ENCODE results near the gene FMNL2.

DNA sequence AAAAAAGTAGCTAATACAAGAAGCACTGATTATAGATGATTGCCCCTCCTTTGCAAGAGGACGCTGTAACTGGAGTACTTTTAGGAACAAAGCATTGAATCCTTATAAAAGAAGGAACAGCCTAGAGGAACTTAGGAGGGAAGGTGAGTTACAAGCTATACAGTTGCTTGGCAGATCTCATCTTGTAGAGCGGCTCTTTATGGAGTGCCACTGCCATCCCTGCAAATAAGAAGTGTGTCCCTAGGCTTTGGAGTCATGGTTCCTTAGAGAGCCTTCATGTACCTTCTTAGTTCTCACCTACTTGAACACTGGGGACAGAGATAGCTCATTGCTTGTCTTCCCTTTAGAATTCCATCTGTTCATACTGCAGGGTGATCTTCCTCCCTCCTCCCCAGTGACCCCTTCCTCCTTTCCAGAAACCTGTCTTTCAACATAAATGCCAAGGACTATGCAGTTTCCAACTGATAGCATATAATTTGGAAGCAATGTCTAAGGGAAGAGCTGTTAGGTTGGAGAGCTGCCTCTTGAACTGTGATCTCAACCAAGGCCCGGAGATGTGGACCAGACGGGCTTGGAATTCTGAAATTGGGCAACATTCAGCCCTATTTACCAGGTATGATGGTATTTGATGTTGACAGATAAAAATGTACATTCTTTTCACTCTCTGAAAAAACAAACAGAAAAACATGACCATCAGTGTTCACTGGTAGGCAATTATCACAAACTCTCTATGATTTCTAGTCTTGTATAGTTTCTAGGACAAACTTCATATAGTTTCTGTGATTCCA, 7.5 kb downstream of the FMNL2 start:
- TF ChIP-seq CTCF (IDR thresholded peaks at IDR 0.05) (no peak), POLR2A (IDR thresholded peaks at IDR 0.05) (no peak)

Data from esophagus squamous epithelium (tissue), 4 donors.